Common myeloid progenitor, CD34-positive (primary cell): ENCODE data around the gene TRIM29.

Source experiments
- CTCF ChIA-PET: fragments of 350-600 bp; sonication (Branson Sonifier 250); formaldehyde crosslinking; loops from one replicate; lab custom pipeline; 2021; ENCODE audit warnings: antibody characterized with exemption; lab: Charles Lee
- POLR2A ChIA-PET: fragments of 350-600 bp; sonication (Branson Sonifier 250); formaldehyde crosslinking; loops from one replicate; lab custom pipeline; 2021; ENCODE audit warnings: antibody characterized with exemption; lab: Charles Lee
- DNase-seq, 3 donors: peaks; one replicate each; pipeline versions ENCODE4 v3.0.0 to v3.0.0-alpha.2; 2013
- H3K27ac ChIP-seq, 2 experiments: 1 replicate in 1 of 2; 2 replicates in 1 of 2; pipeline ENCODE4 v1.7.0; 2013; ENCODE audit warnings: inconsistent platforms in 2 of 2, low read length in 2 of 2, mild to moderate bottlenecking in 2 of 2, low read depth in 1 of 2, moderate library complexity in 1 of 2; ENCODE audit not compliant: severe bottlenecking in 2 of 2, insufficient read depth in 1 of 2, poor library complexity in 1 of 2
- H3K27me3 ChIP-seq, 5 experiments: replicated peaks in 2 of 5; 1 replicate in 3 of 5; 2 replicates in 2 of 5; pipeline versions ENCODE4 v1.6.1 to v1.7.0; 2013; ENCODE audit warnings: low read length in 4 of 5, mild to moderate bottlenecking in 2 of 5, moderate library complexity in 2 of 5, inconsistent platforms in 1 of 5; ENCODE audit not compliant: insufficient read depth in 5 of 5, control insufficient read depth in 4 of 5
- H3K36me3 ChIP-seq, 4 experiments: 1 replicate in 2 of 4; 2 replicates in 2 of 4; pipeline versions ENCODE4 v1.6.1 to v1.7.0; 2013; ENCODE audit warnings: low read length in 3 of 4, control low read depth in 1 of 4, mild to moderate bottlenecking in 1 of 4; ENCODE audit not compliant: control insufficient read depth in 4 of 4, insufficient read depth in 4 of 4
- H3K4me1 ChIP-seq, 4 experiments: 1 replicate in 3 of 4; 2 replicates in 1 of 4; pipeline versions ENCODE4 v1.6.1 to v1.7.1; 2013; ENCODE audit warnings: low read length in 3 of 4, mild to moderate bottlenecking in 3 of 4, control low read depth in 1 of 4, inconsistent platforms in 1 of 4, moderate library complexity in 1 of 4; ENCODE audit not compliant: control insufficient read depth in 4 of 4, insufficient read depth in 4 of 4; ENCODE audit errors: control extremely low read depth in 1 of 4
- H3K4me3 ChIP-seq, 7 experiments: 1 replicate in 4 of 7; 2 replicates in 3 of 7; pipeline versions ENCODE4 v1.5.1 to v1.7.0; 2013; ENCODE audit warnings: mild to moderate bottlenecking in 7 of 7, low read length in 6 of 7, moderate library complexity in 6 of 7, inconsistent platforms in 2 of 7, low read depth in 2 of 7, control low read depth in 1 of 7; ENCODE audit not compliant: insufficient read depth in 4 of 7, control insufficient read depth in 1 of 7; ENCODE audit errors: extremely low read depth in 1 of 7
- H3K9me3 ChIP-seq, 5 experiments: 1 replicate in 4 of 5; 2 replicates in 1 of 5; pipeline versions ENCODE4 v1.6.1 to v1.7.1; 2013; ENCODE audit warnings: low read length in 4 of 5, mild to moderate bottlenecking in 2 of 5, inconsistent platforms in 1 of 5, low read depth in 1 of 5, moderate library complexity in 1 of 5; ENCODE audit not compliant: control insufficient read depth in 4 of 5, insufficient read depth in 2 of 5; ENCODE audit errors: control extremely low read depth in 1 of 5
- WGBS: methylation state at CpG from one replicate; pipeline ENCODE4 v1.1.5; 2013; ENCODE audit not compliant: insufficient coverage; 5-methylcytosine and 5-hydroxymethylcytosine counted together

The TRIM29 gene

DNA sequence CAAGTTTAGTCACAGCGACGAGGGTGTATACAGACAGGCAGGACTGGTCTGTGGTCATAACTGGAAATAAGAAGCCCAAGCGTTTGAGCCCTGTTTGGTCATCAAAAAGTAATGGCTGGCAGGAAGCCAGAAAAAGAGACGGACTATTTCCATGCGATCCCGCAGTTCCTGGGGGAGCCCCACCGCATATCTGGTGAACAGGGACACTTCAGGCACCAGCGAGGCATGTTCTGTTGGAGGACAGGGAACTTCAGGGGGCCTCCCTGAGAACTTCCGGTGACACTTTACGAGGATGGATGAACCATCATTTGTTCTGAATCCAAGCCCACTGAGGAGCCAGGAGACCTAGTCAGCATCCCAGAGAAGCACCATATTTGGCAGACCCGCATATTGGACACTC is 29.7 kb upstream of the TRIM29 start:
- Histone ChIP-seq H3K36me3 (no peaks in the 10 kb centered on the region), H3K27me3 (peaks cover 6 to 51% (median 25%) of the 10 kb centered on the region in 5 experiments), H3K27ac (no peak overlapping the region), H3K4me1 (peaks cover 0 to 22% (median 18%) of the 10 kb centered on the region in 4 experiments), H3K4me3 (no peak overlapping the region), H3K9me3 (peaks cover 2 to 6% (median 6%) of the 10 kb centered on the region in 5 experiments)
- CTCF ChIA-PET = interaction anchor here (1.1 to 14.9 kb wide), 6 partner anchors 27 to 155 kb away, joined by 3 to 326 read pairs (median 3); no protein-coding TSS in a partner anchor
- DNase-seq = no peak
- WGBS = 86% methylated on average over 10 of the region's 11 CpGs
- POLR2A ChIA-PET = no interaction called here

DNA sequence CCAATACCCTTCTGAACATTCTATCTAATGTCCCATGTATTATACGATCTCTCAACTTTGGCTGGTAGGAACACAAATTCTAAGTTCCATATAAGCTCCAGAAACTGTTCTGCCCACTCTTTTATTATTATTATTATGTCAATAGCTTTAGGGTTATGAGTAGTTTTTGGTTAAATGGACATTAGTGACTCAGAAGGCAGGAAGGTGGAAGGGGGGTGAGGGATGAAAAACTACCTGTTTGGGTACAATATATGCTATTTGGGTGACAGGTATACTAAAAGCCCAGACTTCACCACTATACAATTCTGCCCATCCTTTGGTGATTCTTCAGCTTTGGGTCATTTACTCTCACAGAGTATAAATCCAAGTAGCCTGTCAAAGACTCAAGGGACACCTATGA is 22.5 kb upstream of the TRIM29 start:
- POLR2A ChIA-PET = no interaction called here
- DNase-seq = no peak
- Histone ChIP-seq H3K27me3 (peaks cover 0 to 5% (median 2%) of the 10 kb centered on the region in 5 experiments), H3K4me1 (no peaks in the 10 kb centered on the region), H3K4me3 (no peak overlapping the region), H3K27ac (no peak overlapping the region), H3K36me3 (no peaks in the 10 kb centered on the region), H3K9me3 (peaks cover 2 to 8% (median 5%) of the 10 kb centered on the region in 5 experiments)
- CTCF ChIA-PET = interaction anchor here (0.6 kb wide), 1 partner anchor 18 kb away, joined by 3 read pairs; no protein-coding TSS in a partner anchor
- no CpG with 5 or more reads among the region's 1 CpG for WGBS

DNA sequence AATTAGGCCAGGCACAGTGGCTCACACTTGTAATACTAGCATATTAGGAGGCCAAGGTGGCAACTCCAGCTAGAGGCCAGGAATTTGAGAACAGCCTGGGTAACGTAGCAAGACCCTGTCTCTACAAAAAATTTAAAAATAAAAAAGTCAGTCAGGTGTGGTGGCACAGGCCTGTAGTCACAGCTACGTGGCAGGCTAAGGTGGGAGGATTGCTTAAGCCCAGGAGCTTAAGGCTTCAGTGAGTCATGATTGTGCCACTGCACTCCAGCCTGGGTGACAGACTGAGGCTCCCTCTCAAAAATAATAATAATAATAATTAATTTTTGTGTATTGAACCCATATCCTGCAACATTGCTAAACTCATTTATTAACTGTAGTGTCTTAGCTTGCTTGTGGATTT is 15.3 kb upstream of the TRIM29 start:
- Histone ChIP-seq H3K36me3 (no peaks in the 10 kb centered on the region), H3K9me3 (peaks cover 0 to 5% (median 3%) of the 10 kb centered on the region in 5 experiments), H3K4me1 (no peaks in the 10 kb centered on the region), H3K4me3 (no peak overlapping the region), H3K27me3 (peaks cover 0 to 9% (median 2%) of the 10 kb centered on the region in 5 experiments), H3K27ac (no peak overlapping the region)
- ChIA-PET POLR2A (no interaction called here), CTCF (no interaction called here)
- no peak for DNase-seq
- WGBS = 100% methylated on average over 1 of the region's 2 CpGs

- no CpG with 5 or more reads among the region's 1 CpG for WGBS
- H3K4me1 ChIP-seq = no peaks in the 10 kb centered on the region
- no peaks in the 10 kb centered on the region for H3K36me3 ChIP-seq
- DNase-seq = no peak
- no peak overlapping the region for H3K4me3 ChIP-seq
- POLR2A ChIA-PET = no interaction called here
- H3K27me3 ChIP-seq = peaks cover 0 to 22% (median 3%) of the 10 kb centered on the region in 5 experiments
- H3K27ac ChIP-seq = no peak overlapping the region
- peaks cover 0 to 5% (median 3%) of the 10 kb centered on the region in 5 experiments for H3K9me3 ChIP-seq
- CTCF ChIA-PET = interaction anchor here (0.7 to 1.5 kb wide), 2 partner anchors 10 to 150 kb away, joined by 3 read pairs; no protein-coding TSS in a partner anchor
These were observed 13.6 kb upstream of the TRIM29 start for GRCh38 chr11:120151536-120151935.

GRCh38 chr11:120149246-120149645 is 11.3 kb upstream of the TRIM29 start:
- Histone ChIP-seq H3K4me1 (no peaks in the 10 kb centered on the region), H3K36me3 (no peaks in the 10 kb centered on the region), H3K27me3 (peaks cover 0 to 40% (median 9%) of the 10 kb centered on the region in 5 experiments), H3K27ac (no peak overlapping the region), H3K9me3 (peaks cover 0 to 3% (median 1%) of the 10 kb centered on the region in 5 experiments), H3K4me3 (no peak overlapping the region)
- ChIA-PET POLR2A (no interaction called here), CTCF (no interaction called here)
- DNase-seq = no peak
- WGBS = 100% methylated on average over 3 of the region's 3 CpGs

DNA sequence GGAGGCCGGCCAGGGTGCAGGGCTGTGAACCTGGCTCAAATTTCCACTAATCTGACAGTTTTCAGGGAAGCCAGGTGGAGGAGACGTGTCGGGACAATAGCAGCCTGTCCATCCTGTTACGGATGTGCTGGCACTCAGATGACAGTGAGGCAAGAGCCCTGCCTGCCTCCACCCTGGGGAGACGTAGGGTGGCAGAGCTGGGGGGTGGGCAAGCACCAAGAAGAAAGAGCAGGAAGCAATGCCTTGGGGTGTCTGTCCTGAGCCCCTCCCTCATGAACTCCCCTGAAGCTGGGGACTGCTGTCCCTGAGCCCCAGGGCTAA is 10.0 kb upstream of the TRIM29 start:
- WGBS = 86% methylated on average over 5 of the region's 5 CpGs
- POLR2A ChIA-PET = no interaction called here
- no peak overlapping the region for H3K4me3 ChIP-seq

DNA sequence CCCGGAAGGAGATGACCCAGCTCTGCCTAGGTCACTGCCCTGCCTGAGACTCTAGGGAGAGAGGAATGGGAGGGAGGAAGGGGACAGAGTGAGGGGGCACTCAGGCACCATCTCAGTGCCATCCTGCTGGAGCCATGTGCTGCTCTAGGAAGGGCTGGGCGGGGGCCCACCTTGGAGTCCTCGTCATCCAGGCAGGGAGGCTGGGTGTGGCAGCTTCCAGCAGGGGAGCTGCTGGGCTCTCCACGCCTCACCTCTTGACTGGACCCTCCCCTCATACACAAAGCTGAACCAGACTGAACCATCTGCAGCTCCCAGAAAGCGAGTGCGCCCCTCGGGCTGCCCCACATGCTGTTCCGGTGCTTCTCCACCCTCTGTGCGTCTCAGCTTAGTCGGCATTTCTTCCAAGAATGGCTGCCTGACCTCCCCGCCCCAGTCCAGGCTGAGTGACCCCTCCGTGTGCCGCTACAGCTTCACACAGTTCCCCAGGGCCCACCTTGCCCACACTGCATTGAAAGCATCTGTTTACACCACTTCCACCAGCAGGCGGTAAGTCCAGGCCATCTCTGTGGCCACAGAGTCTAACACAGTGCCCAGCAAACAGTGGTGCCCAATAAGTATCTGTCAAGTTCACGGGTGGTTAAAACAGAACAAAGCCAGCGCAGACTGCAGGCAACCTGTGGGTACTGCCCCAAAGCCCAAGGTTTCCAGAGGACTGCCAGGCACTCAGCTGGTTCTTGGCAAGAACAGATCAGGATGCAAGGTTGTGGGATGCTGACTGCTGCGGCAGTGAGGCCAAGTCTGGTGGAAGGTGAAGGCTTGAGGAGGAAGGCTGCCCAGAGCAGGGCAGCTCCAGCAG is 9.4 kb upstream of the TRIM29 start:
- ChIA-PET CTCF (no interaction called here), POLR2A (no interaction called here)
- 87% methylated on average over 15 of the region's 17 CpGs for WGBS
- Histone ChIP-seq H3K4me3 (no peak overlapping the region), H3K36me3 (no peaks in the 10 kb centered on the region), H3K4me1 (no peaks in the 10 kb centered on the region), H3K9me3 (peaks cover 0 to 3% (median 1%) of the 10 kb centered on the region in 5 experiments), H3K27ac (no peak overlapping the region), H3K27me3 (peaks cover 0 to 48% (median 10%) of the 10 kb centered on the region in 5 experiments)
- DNase-seq = no peak

More for the DNA sequence above, 10.0 kb upstream of the TRIM29 start:
- no peak for DNase-seq
- H3K36me3 ChIP-seq = no peaks in the 10 kb centered on the region
- H3K27me3 ChIP-seq = peaks cover 0 to 48% (median 10%) of the 10 kb centered on the region in 5 experiments
- H3K9me3 ChIP-seq = peaks cover 0 to 3% (median 1%) of the 10 kb centered on the region in 5 experiments
- no peaks in the 10 kb centered on the region for H3K4me1 ChIP-seq
- H3K27ac ChIP-seq = no peak overlapping the region
- CTCF ChIA-PET = no interaction called here
